ENCODE data around the gene CCDC51. TPM values are rescaled to one million over a fixed set of nuclear protein-coding genes. Genes with fewer than 3 reads are reported as not detected.

The CCDC51 gene
- total and polyA plus RNA-seq, 2 of the 13 experiments (the other 11 are each of a cell fraction or from before 2014, with no cell fraction given), result 18.1 to 29.4 TPM

DNA sequence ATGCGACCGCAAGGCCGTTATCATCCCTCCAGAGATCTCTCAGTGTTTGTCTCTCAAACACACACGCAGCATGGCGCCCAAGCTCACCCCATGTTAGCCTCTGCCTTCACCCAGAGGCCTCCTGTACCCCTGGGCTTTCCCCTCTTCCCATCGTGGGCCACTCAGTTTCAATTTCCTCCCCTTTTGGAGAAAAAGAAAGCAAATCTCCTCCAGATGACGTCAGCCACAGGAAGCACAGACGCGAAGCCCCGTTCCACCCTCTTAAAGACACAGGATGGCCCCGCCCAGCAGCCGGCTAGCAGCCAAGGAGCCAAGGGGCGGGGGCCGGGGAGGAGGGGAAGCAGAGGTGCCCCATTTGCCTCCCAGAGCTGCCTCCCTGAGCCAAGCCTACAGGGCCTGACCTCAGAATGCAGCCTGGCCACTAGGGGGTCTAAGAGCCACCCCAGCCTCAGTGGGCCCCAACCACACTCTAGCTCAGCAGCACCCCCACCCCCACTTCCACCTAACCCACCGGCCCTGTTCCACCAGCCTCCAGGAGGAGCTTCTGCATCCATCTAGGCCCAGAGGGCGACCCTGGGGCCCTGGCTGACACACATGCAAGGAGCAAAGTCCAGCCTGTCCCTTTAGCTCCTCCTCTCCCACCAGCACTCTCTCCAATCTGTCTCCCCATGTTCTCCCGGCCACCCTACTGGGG, 33.2 kb upstream of the CCDC51 start (continued):
- TF ChIP-seq EHMT2 (IDR thresholded peaks at IDR 0.05; ENCODE audit: borderline replicate concordance, low read depth, low read length) (no peak), ZNF550 (CRISPR knock-in tag; IDR thresholded peaks at IDR 0.05; ENCODE audit: borderline replicate concordance) (no peak), KDM3A (CRISPR knock-in tag; IDR thresholded peaks at IDR 0.05; ENCODE audit: low read depth) (peak; percentile 68; the same call in 1 of the 2 replicates), NFRKB (IDR thresholded peaks at IDR 0.05) (no peak), ZNF7 (CRISPR knock-in tag; IDR thresholded peaks at IDR 0.05) (no peak), ZNF567 (CRISPR knock-in tag; IDR thresholded peaks at IDR 0.05; ENCODE audit: borderline replicate concordance) (peak; percentile 41; the same call in 1 of the 2 replicates), NRL (CRISPR knock-in tag; IDR thresholded peaks at IDR 0.05; ENCODE audit: borderline replicate concordance) (no peak; the same call in 1 of the 2 replicates), HNRNPUL1 (IDR thresholded peaks at IDR 0.05; ENCODE audit: low read depth, low read length) (no peak), ZNF569 (CRISPR knock-in tag; IDR thresholded peaks at IDR 0.05; ENCODE audit: borderline replicate concordance) (no peak), TGIF2 (CRISPR knock-in tag; IDR thresholded peaks at IDR 0.05) (peak; percentile 79), POLR2G (IDR thresholded peaks at IDR 0.05; ENCODE audit: low read depth, low read length) (peak; percentile 89), ATM (IDR thresholded peaks at IDR 0.05; ENCODE audit: borderline replicate concordance) (no peak), RBM39 (IDR thresholded peaks at IDR 0.05; ENCODE audit: low read depth, low read length, poor library complexity, severe bottlenecking) (peak; percentile 65), NFYB (CRISPR knock-in tag; IDR thresholded peaks at IDR 0.05) (no peak), KLF11 (CRISPR knock-in tag; IDR thresholded peaks at IDR 0.05) (no peak; the same call in 1 of the 2 replicates), MEIS1 (CRISPR knock-in tag; IDR thresholded peaks at IDR 0.05; ENCODE audit: borderline replicate concordance) (no peak; the same call in 1 of the 2 replicates), ZNF468 (CRISPR knock-in tag; IDR thresholded peaks at IDR 0.05) (no peak), MEIS2 (CRISPR knock-in tag; IDR thresholded peaks at IDR 0.05) (no peak), ZNF777 (CRISPR knock-in tag; IDR thresholded peaks at IDR 0.05) (no peak), ZNF317 (CRISPR knock-in tag; IDR thresholded peaks at IDR 0.05) (no peak)
- TF ChIP-seq, protein P1, sequence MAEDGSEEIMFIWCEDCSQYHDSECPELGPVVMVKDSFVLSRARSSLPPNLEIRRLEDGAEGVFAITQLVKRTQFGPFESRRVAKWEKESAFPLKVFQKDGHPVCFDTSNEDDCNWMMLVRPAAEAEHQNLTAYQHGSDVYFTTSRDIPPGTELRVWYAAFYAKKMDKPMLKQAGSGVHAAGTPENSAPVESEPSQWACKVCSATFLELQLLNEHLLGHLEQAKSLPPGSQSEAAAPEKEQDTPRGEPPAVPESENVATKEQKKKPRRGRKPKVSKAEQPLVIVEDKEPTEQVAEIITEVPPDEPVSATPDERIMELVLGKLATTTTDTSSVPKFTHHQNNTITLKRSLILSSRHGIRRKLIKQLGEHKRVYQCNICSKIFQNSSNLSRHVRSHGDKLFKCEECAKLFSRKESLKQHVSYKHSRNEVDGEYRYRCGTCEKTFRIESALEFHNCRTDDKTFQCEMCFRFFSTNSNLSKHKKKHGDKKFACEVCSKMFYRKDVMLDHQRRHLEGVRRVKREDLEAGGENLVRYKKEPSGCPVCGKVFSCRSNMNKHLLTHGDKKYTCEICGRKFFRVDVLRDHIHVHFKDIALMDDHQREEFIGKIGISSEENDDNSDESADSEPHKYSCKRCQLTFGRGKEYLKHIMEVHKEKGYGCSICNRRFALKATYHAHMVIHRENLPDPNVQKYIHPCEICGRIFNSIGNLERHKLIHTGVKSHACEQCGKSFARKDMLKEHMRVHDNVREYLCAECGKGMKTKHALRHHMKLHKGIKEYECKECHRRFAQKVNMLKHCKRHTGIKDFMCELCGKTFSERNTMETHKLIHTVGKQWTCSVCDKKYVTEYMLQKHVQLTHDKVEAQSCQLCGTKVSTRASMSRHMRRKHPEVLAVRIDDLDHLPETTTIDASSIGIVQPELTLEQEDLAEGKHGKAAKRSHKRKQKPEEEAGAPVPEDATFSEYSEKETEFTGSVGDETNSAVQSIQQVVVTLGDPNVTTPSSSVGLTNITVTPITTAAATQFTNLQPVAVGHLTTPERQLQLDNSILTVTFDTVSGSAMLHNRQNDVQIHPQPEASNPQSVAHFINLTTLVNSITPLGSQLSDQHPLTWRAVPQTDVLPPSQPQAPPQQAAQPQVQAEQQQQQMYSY (CRISPR knock-in tag; IDR thresholded peaks at IDR 0.05), result no peak
- TF ChIP-seq, protein P2, sequence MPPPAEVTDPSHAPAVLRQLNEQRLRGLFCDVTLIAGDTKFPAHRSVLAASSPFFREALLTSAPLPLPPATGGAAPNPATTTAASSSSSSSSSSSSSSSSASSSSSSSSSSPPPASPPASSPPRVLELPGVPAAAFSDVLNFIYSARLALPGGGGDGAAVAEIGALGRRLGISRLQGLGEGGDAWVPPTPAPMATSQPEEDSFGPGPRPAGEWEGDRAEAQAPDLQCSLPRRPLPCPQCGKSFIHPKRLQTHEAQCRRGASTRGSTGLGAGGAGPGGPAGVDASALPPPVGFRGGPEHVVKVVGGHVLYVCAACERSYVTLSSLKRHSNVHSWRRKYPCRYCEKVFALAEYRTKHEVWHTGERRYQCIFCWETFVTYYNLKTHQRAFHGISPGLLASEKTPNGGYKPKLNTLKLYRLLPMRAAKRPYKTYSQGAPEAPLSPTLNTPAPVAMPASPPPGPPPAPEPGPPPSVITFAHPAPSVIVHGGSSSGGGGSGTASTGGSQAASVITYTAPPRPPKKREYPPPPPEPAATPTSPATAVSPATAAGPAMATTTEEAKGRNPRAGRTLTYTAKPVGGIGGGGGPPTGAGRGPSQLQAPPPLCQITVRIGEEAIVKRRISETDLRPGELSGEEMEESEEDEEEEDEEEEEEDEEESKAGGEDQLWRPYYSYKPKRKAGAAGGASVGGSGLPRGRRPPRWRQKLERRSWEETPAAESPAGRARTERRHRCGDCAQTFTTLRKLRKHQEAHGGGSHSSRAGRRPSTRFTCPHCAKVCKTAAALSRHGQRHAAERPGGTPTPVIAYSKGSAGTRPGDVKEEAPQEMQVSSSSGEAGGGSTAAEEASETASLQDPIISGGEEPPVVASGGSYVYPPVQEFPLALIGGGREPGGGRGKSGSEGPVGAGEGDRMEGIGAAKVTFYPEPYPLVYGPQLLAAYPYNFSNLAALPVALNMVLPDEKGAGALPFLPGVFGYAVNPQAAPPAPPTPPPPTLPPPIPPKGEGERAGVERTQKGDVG (CRISPR knock-in tag; IDR thresholded peaks at IDR 0.05; ENCODE audit: borderline replicate concordance), result peak; percentile 15; the same call in 1 of the 2 replicates

All from HepG2 (cell line).